Transverse colon (tissue), 4 donors: Measurements from ENCODE around the gene PBX1.

Experiments
- EP300 ChIP-seq: sonication (generic); formaldehyde crosslinking; IDR thresholded peaks from one replicate; pipeline ENCODE4 v1.6.1; 2017; ENCODE audit warnings: antibody characterized with exemption, low read depth
- POLR2AphosphoS5 ChIP-seq, 3 donors: sonication (generic); formaldehyde crosslinking; IDR thresholded peaks; one replicate each; pipeline ENCODE4 v1.6.1; 2016; ENCODE audit warnings: antibody characterized with exemption in 3 of 3
- TF ChIP-seq, protein P1 (sequence below), 5 experiments: fragments of 200-600 bp in 3 of 5; fragments of 450-650 bp in 2 of 5; sonication (generic) in 3 of 5; IDR thresholded peaks; 1 replicate in 2 of 5; 2 replicates in 3 of 5; pipeline ENCODE4 v1.5.1; 2016 to 2017; ENCODE audit warnings: antibody characterized with exemption in 5 of 5, inconsistent platforms in 3 of 5, mild to moderate bottlenecking in 2 of 5, moderate library complexity in 1 of 5

DNA sequence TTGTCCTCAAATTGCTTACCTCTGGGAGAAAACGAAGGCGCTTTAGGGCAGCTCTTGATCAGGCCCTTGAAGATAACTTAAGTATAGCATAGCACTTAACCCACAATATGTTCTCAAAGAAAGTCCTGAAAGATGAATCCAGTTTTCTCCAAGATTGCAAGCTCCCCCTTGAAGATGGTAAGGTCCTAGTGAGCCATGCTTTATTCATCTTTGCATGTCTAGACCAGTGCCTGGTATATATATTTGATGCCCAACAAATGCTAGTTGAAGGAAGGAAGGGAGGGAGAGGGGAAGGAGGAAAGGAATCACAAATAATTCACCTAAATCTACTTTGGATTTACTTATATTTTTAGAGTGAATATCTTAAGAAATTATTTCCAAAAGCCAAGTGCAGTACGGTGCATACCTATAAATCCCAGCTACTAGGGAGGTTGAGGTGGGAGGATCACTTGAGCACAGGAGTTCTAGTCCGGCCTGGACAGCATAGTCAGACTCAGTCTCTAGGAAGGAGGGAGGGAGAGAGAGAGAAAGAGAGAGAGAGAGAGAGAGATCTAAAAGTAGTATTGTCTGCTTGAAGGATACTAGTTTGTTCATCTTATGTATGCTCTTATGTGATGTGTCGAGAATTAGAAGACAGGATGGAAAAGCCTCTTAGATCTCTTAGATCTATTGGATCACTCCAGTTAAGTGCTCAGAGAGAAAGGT lies 25.0 kb downstream of the PBX1 start:
- TF ChIP-seq, protein P1, sequence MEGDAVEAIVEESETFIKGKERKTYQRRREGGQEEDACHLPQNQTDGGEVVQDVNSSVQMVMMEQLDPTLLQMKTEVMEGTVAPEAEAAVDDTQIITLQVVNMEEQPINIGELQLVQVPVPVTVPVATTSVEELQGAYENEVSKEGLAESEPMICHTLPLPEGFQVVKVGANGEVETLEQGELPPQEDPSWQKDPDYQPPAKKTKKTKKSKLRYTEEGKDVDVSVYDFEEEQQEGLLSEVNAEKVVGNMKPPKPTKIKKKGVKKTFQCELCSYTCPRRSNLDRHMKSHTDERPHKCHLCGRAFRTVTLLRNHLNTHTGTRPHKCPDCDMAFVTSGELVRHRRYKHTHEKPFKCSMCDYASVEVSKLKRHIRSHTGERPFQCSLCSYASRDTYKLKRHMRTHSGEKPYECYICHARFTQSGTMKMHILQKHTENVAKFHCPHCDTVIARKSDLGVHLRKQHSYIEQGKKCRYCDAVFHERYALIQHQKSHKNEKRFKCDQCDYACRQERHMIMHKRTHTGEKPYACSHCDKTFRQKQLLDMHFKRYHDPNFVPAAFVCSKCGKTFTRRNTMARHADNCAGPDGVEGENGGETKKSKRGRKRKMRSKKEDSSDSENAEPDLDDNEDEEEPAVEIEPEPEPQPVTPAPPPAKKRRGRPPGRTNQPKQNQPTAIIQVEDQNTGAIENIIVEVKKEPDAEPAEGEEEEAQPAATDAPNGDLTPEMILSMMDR (IDR thresholded peaks at IDR 0.05) = no peak
- TF ChIP-seq EP300 (no peak), POLR2AphosphoS5 (IDR thresholded peaks at IDR 0.05) (no peak)
